RKO (cell line): ENCODE measurements around the gene SLAIN1.

ENCODE experiments used
- DNase-seq: peaks from one replicate; pipeline ENCODE4 v3.0.0-alpha.2; 2016; ENCODE audit warnings: low spot score

The SLAIN1 gene

GRCh38 chr13:77714119-77714755, 16.8 kb downstream of the SLAIN1 start:
- no peak for DNase-seq

DNA sequence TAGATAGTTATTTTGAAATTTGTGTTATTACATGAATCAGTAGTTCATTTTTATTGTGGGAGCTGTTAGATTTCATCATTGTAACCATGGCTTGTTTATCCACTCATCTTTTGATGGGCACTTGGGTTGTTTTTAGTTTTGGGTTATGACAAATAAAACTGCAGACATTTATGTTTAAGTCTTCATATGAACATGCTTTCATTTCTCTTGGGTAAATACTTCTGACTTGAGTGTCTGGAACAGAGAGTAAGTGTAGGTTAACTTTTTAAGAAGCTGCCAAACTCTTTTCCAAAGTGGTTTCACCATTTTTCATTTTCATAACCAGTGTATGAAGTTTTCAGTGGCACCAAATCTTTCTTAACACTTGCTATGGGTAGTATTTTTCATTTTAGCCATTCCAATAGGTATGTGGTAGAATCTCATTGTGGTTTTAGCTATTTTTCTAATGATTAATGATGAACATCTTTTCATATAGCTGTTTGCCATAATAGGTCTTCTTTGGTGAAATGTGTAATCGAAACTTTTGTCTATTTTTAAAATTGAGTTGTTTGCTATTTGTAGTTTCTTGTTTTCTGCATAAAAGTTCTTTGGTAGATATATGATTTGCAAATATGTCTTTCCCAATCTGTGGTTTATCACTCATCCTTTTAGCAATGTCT, 17.9 kb downstream of the SLAIN1 start:
- no peak for DNase-seq

GRCh38 chr13:77716692-77717091, 19.2 kb downstream of the SLAIN1 start:
- no peak for DNase-seq

DNA sequence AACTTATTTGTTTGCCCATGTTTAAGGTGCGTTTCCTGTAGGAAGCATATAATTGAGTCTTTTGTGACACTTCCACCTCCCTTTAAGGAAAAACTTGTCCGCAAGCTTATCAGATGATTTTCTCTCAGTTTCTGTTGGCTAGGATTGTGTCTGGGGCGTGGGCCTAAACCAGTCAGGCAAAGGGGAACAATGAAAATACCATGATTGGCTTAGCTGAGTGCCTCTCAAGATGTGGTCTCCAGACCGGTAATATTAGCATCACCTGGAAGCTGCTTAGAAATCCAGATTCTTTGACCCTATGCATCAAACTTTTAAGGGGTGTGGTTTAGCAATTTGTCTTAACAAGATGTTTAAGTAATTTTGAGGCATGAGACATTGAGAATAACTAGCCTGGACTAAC, 20.0 kb downstream of the SLAIN1 start:
- no peak for DNase-seq

DNA sequence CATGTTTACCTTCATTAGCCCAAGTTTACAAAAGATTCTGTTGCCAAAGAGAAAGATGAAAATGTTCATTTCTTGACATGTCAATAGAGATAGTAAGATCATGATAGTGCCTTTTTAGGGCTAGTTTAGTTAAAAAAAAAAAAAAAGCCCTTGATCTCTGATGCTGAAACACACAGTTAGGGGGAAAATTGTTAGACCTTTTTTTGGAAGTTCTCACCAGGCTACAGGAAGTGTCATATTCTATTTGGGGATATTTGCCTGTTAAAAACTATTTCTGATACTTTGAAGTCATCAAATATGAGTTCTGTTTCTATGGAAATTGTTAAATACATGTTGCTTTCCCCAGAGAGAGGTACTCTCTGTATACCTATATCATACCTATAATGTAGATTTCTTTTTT, 21.6 kb downstream of the SLAIN1 start:
- no peak for DNase-seq

GRCh38 chr13:77720988-77721387, 23.5 kb downstream of the SLAIN1 start:
- DNase-seq = no peak

- DNase-seq = no peak
Measured at GRCh38 chr13:77724092-77724491, 26.6 kb downstream of the SLAIN1 start.

DNA sequence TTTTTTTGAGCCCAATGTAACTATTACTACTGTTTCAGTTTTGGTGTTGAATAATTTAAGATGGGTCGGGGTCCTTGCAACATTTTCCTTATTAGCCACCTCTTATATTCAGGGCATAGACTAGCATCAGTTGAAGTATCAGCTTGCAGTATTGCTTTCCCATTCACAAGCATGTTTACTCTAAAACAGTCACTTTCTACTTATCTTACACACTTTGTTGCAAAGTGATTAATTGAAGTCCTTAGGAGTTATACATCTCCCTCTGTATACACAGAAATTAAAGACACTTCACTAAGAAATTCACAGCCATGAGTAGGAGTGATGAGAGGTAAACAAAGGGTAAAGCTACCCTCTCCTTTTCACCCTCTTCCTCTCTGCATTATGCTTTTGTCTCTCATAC, 27.6 kb downstream of the SLAIN1 start:
- DNase-seq = no peak

DNA sequence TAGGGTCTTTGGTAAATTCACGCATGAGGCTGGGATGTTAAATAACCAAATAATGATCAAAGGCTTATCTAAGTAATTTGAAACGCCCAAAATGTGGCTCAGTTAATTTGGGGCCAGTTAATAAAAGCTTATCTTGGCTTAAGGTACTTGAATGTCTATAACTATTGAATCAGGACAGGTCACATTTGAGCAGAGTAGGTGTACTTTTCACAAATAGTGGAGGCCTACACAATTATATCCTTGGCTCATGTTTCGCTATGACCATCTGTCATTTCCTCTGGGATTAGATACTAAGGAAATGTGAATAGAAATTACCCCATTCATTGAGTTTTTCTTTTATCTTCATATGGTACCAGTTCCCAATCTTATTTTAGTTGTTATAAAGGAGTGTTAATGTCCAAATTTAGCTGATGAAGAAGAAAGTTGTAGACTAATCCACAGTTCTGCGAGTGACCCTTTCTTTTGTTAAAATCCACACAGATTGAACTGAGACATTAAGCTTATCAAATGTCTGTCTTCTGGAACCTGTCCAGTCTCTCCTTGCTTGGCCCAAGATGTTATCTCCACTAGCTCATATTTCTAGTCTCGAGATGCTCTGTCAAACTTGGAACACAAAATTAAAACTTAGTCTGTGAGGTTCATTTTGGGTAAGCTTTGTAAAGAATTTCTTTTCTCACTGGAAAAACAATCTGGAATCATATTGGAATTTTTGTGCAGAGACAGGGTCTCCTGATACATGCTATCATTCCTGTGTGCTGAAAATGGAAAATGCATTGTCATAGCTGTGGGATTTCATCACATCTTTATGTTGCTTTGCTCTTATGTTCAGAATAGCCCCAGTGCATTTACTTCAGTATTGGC, 31.0 kb downstream of the SLAIN1 start:
- DNase-seq = no peak

- no peak for DNase-seq
Measured at GRCh38 chr13:77729502-77730221, 32.2 kb downstream of the SLAIN1 start.

- DNase-seq = no peak
Measured at GRCh38 chr13:77730572-77730971, 33.1 kb downstream of the SLAIN1 start.

- DNase-seq = no peak
Measured at GRCh38 chr13:77732287-77732686, 34.8 kb downstream of the SLAIN1 start.

DNA sequence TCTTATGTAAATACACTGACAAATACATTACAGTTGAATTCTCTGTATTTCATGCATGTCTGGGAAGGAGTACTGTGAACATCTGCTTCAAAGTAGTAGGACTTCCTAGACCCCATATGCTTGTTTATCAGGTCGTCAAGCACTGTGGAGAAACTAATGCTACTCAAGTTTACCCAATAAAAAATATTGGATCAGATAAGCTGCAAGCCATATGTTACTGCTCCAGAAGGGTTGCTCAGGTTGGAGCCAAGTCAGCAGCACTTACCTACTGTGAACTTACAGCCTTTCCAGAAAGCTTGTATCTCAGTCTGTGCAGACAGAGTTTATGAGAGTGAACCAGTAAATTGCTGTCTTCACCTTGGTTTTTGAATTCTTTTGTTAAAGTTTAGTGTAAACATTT, 36.2 kb downstream of the SLAIN1 start:
- no peak for DNase-seq

DNA sequence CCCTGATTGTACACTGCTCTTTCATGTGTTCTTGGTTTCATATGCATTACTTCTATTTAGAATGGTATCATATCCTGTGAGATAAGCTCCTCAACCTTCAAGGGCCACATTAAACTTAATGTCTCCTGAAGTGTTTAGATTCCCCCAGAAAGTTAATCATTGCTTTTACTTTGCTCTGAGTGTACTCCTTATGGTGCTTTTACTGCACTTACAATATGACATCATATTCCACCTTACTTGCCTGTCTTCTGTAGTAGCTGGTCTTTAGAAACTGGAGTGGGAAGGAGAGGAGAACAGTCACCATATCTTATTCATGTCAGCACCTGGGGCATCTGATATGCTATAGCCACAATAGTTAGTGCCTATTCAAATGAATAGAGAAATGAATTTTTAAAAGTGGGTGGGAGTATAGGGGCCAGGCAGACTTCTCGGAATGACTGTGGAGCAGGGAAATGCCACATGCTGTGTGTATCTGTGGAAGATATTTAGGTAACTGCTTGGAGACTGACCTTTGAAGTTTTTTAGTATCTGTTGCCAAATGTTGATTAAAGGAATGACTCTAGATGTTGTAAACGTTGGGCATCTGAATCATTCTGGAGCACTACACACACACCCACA, 40.2 kb downstream of the SLAIN1 start:
- DNase-seq = no peak

GRCh38 chr13:77740097-77740735, 42.7 kb downstream of the SLAIN1 start:
- no peak for DNase-seq

DNA sequence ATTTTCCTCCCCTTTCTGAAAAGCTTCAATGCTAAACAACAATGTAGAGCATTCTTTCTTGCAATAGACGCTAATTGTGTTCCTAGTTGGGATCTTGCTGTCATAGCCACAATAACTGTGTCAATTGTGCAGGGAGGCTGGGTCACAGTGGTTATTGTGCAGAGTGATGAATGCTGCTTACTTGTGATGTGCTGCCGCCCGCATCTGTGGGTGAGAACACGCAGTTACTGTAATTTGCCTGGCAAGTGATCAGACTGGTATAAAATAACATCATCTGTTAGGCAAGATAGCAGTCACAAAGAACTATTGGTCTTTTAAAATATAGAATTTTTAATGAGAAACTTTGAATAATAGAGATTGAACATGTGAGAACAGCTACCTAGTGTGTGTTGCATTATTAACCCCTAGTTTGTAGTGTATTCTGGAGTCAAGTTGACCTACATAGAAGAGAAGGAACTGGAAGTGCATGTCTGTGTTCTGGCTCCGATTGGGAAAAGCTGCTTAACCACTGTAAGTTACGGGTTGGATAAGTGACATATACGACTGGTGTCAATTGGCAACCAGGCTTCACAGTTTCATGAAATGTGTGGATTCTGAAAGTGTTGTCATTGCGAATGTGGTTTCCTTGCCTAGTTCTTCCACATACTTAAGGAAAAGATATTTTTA, 43.6 kb downstream of the SLAIN1 start:
- DNase-seq = no peak

- no peak for DNase-seq
Measured at GRCh38 chr13:77741597-77741972, 44.1 kb downstream of the SLAIN1 start.

DNA sequence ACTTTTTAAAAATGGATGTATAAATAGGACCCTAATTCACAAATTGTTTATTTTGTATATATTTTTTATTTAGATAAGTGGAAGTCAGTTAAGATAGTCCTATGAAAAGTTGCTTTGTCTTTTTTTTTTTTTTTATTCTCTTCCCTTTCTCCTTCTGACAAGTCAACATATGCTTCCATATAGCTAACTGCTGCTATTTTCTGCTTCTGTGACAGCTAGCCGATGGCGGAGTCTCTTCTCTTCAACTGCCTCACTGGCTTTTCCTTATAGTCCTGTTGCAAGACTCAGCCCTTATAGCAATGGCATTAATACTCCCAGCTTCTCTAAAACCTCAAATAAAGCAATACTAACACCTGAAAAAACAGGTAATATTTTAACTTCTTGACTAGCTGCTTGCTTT, 45.3 kb downstream of the SLAIN1 start:
- no peak for DNase-seq

DNA sequence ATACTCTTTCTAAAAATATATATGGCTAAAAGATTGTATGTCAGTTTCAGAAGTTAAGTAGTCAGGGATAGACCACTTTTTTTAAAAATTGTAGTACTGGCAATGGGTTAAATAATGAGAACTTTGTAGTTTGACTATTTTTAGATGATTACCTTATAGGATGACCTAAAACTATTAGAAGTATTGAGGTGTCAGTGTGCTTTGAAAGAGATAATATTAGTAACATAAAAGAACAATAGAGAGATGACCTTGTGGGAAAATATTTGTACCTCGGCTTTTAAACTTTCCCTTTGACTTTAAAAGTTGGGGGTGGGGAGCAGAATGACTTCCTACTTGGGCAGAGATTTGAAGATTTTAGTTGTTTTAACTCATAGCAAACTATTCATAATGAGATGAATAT, 48.3 kb downstream of the SLAIN1 start:
- DNase-seq = no peak

GRCh38 chr13:77749344-77749880, 51.9 kb downstream of the SLAIN1 start:
- DNase-seq = peak; percentile 16
